B cell (primary cell): ENCODE measurements around the gene PYURF. TPM values are rescaled to one million over a fixed set of nuclear protein-coding genes. Genes with fewer than 3 reads are reported as not detected.

Experiments
- ATAC-seq: fragments of 200-7000 bp; cut with Tn5 transposase; one replicate; pipeline ENCODE4 v1.10.0; 2021; ENCODE audit warnings: low read depth, mild to moderate bottlenecking, moderate number of reproducible peaks, moderate library complexity
- CTCF ChIA-PET: fragments of 350-600 bp; sonication (Branson Sonifier 250); formaldehyde crosslinking; loops from one replicate; lab custom pipeline; 2021; ENCODE audit warnings: antibody characterized with exemption, inconsistent platforms; lab: Charles Lee
- POLR2A ChIA-PET: fragments of 350-600 bp; sonication (Branson Sonifier 250); formaldehyde crosslinking; loops from one replicate; lab custom pipeline; 2021; ENCODE audit warnings: antibody characterized with exemption; lab: Charles Lee
- DNase-seq: peaks from one replicate; pipeline ENCODE4 v3.0.0; 2013
- H2AFZ ChIP-seq: 2 replicates; pipeline ENCODE4 v1.6.1; 2012; ENCODE audit warnings: mild to moderate bottlenecking, low read depth, low read length; ENCODE audit not compliant: insufficient read depth, poor library complexity, severe bottlenecking
- H3K27ac ChIP-seq, 2 donors: 1 replicate in 1 of 2; 2 replicates in 1 of 2; pipeline ENCODE4 v1.5.1; 2012 to 2013; ENCODE audit warnings: low read length in 2 of 2, mild to moderate bottlenecking in 2 of 2, moderate library complexity in 1 of 2
- H3K27me3 ChIP-seq, 4 experiments: fragments of 200-600 bp in 1 of 4; sonication (generic) in 1 of 4; replicated peaks in 1 of 4; 1 replicate in 2 of 4; 2 replicates in 2 of 4; pipeline versions ENCODE4 v1.6.1 to v1.7.0; 2013 to 2016; ENCODE audit warnings: low read length in 3 of 4, mild to moderate bottlenecking in 2 of 4, mixed read lengths in 1 of 4, moderate library complexity in 1 of 4; ENCODE audit not compliant: insufficient read depth in 4 of 4, control insufficient read depth in 3 of 4; ENCODE audit errors: control extremely low read depth in 1 of 4
- H3K36me3 ChIP-seq, 2 experiments: replicated peaks in 1 of 2; 1 replicate in 1 of 2; 2 replicates in 1 of 2; pipeline versions ENCODE4 v1.6.1 to v1.7.1; 2013; ENCODE audit warnings: low read length in 1 of 2; ENCODE audit not compliant: insufficient read depth in 2 of 2, control insufficient read depth in 1 of 2; ENCODE audit errors: control extremely low read depth in 1 of 2, extremely low read depth in 1 of 2
- H3K4me1 ChIP-seq, 2 donors: fragments of 200-600 bp in 1 of 2; sonication (generic) in 1 of 2; 1 replicate in 1 of 2; 2 replicates in 1 of 2; pipeline versions ENCODE4 v1.5.1 to v1.6.1; 2013 to 2017; ENCODE audit warnings: low read length in 2 of 2; ENCODE audit not compliant: control insufficient read depth in 2 of 2, insufficient read depth in 2 of 2
- H3K4me2 ChIP-seq: replicated peaks from 2 replicates; pipeline ENCODE3; 2012; ENCODE audit warnings: mild to moderate bottlenecking, low read depth, low read length; ENCODE audit not compliant: poor library complexity, severe bottlenecking
- H3K4me3 ChIP-seq, 5 experiments: fragments of 200-600 bp in 1 of 5; sonication (generic) in 1 of 5; 1 replicate in 3 of 5; 2 replicates in 2 of 5; pipeline versions ENCODE4 v1.5.1 to v1.7.0; 2011 to 2016; ENCODE audit warnings: low read length in 4 of 5, mild to moderate bottlenecking in 4 of 5, low read depth in 2 of 5, control low read depth in 1 of 5, moderate library complexity in 1 of 5; ENCODE audit not compliant: insufficient read depth in 1 of 5; ENCODE audit errors: control extremely low read depth in 1 of 5, extremely low read depth in 1 of 5
- H3K79me2 ChIP-seq: fragments of 200-600 bp; sonication (generic); one replicate; pipeline ENCODE4 v1.6.0; 2016; ENCODE audit warnings: low read length; ENCODE audit not compliant: control insufficient read depth, insufficient read depth
- H3K9ac ChIP-seq: fragments of 200-600 bp; sonication (generic); 2 replicates; pipeline ENCODE4 v1.6.1; 2017; ENCODE audit warnings: mild to moderate bottlenecking, low read length, moderate library complexity
- H3K9me3 ChIP-seq, 3 donors: one replicate each; pipeline versions ENCODE4 v1.6.1 to v1.7.1; 2013; ENCODE audit warnings: low read length in 2 of 3; ENCODE audit not compliant: control insufficient read depth in 2 of 3, insufficient read depth in 1 of 3; ENCODE audit errors: control extremely low read depth in 1 of 3
- H4K20me1 ChIP-seq: 2 replicates; pipeline ENCODE4 v1.6.0; 2012; ENCODE audit warnings: mild to moderate bottlenecking, low read length; ENCODE audit not compliant: insufficient read depth, control insufficient read depth, poor library complexity, severe bottlenecking
- H3K27ac Mint-ChIP-seq: one replicate; pipeline ENCODE4 v1.8.0; 2021; ENCODE audit warnings: mixed read lengths
- H3K27me3 Mint-ChIP-seq: one replicate; pipeline ENCODE4 v1.8.0; 2021; ENCODE audit warnings: mixed read lengths
- H3K4me1 Mint-ChIP-seq: one replicate; pipeline ENCODE4 v1.8.0; 2021; ENCODE audit warnings: mixed read lengths
- H3K4me3 Mint-ChIP-seq: one replicate; pipeline ENCODE4 v1.8.0; 2021; ENCODE audit warnings: mixed read lengths
- H3K9me3 Mint-ChIP-seq: one replicate; pipeline ENCODE4 v1.8.0; 2022; ENCODE audit warnings: mixed read lengths; ENCODE audit not compliant: insufficient read depth
- CTCF ChIP-seq: fragments of 200-600 bp; IDR thresholded peaks from one replicate; pipeline ENCODE4 v1.8.0; 2022; ENCODE audit warnings: antibody characterized with exemption, mild to moderate bottlenecking
- EZH2 ChIP-seq: IDR thresholded peaks from 2 replicates; pipeline ENCODE4 v1.6.1; 2012; ENCODE audit warnings: borderline replicate concordance, low read depth, mild to moderate bottlenecking, moderate library complexity, low read length; ENCODE audit not compliant: insufficient read depth, poor library complexity, severe bottlenecking
- WGBS: methylation state at CpG from one replicate; pipeline ENCODE4 v1.1.5; 2013; ENCODE audit warnings: missing lambda C conversion rate; ENCODE audit not compliant: insufficient coverage; 5-methylcytosine and 5-hydroxymethylcytosine counted together
- intact Hi-C: fragments of 100-400 bp; cut with micrococcal nuclease; formaldehyde crosslinking; loops from one replicate; pipeline ENCODE4 v1.10.0; 2022
- polyA plus RNA-seq: library from polyadenylated mRNA; depleted of rRNA; stranded (reverse); fragments of >200 nt; gene quantifications from 2 replicates; pipeline ENCODE4 v1.2.3, GENCODE V29; 2012
- total RNA-seq, 2 donors: library from RNA; stranded (reverse); fragments of 120-200 nt in 1 of 2; gene quantifications; 1 replicate in 1 of 2; 2 replicates in 1 of 2; pipeline versions ENCODE4 v1.2.3 to v1.2.4, GENCODE V29; 2013 to 2022

The PYURF gene
- total and polyA plus RNA-seq, 2 donors (not counting 1 experiment from before 2014, with no cell fraction given) = 14.9 to 38.1 TPM

- Histone ChIP-seq H3K4me1 (no peaks in the 10 kb centered on the region), H4K20me1 (no peaks in the 10 kb centered on the region), H3K36me3 (no peaks in the 10 kb centered on the region), H3K79me2 (no peaks in the 10 kb centered on the region), H3K4me2 (no peak overlapping the region), H3K27me3 (no peaks in the 10 kb centered on the region), H3K9me3 (no peaks in the 10 kb centered on the region), H3K27ac (no peak overlapping the region), H3K9ac (no peak overlapping the region), H3K4me3 (no peak overlapping the region), H2AFZ (no peak overlapping the region)
- ATAC-seq (no peak), DNase-seq (no peak)
- no peaks in the 10 kb centered on the region for H3K9me3 Mint-ChIP-seq
- H3K4me3 Mint-ChIP-seq = no peak overlapping the region
- intact Hi-C loops = no loop called here
- 81% methylated on average over 2 of the region's 3 CpGs for WGBS
- ChIA-PET CTCF (interaction anchor here (1.4 to 3.0 kb wide), 2 partner anchors 312 to 492 kb away, joined by 3 to 12 read pairs; no protein-coding TSS in a partner anchor), POLR2A (no interaction called here)
- peaks cover 3% of the 10 kb centered on the region for H3K27me3 Mint-ChIP-seq
- H3K27ac Mint-ChIP-seq = no peak overlapping the region
- no peak for TF ChIP-seq EZH2
- no peak for TF ChIP-seq CTCF
- peaks cover 5% of the 10 kb centered on the region for H3K4me1 Mint-ChIP-seq
Measured at GRCh38 chr4:88531549-88531948, 8.0 kb upstream of the PYURF start.

DNA sequence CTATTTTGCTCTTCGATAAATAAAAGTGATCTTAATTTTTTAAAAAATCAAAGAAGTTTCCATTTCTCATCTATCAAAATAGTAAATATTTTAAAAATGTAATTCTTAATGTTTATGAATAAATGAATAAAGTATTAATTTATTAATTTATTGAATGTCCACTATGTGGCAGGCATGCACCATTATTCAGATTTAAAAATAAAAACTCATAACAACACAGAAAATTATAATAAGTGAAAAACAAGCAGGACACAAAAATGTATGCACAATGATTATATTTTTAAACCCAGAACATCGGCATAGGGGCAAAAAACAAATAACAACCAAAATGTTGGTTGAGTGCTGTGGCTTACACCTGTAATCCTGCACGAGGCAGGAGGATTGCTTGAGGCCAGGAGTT, 5.3 kb upstream of the PYURF start:
- no peak overlapping the region for H3K27ac Mint-ChIP-seq
- no peak overlapping the region for H2AFZ ChIP-seq
- H3K9me3 ChIP-seq = no peaks in the 10 kb centered on the region
- no peak overlapping the region for H3K4me2 ChIP-seq
- no peaks in the 10 kb centered on the region for H3K27me3 ChIP-seq
- ChIA-PET CTCF (interaction anchor here (1.0 to 5.2 kb wide), 4 partner anchors 131 to 495 kb away, joined by 3 to 54 read pairs (median 8); no protein-coding TSS in a partner anchor), POLR2A (no interaction called here)
- peaks cover 4 to 8% of the 10 kb centered on the region in 2 donors for H3K4me1 ChIP-seq
- no peaks in the 10 kb centered on the region for H3K9me3 Mint-ChIP-seq
- H4K20me1 ChIP-seq = no peaks in the 10 kb centered on the region
- H3K4me3 ChIP-seq = no peak overlapping the region
- no peak overlapping the region for H3K9ac ChIP-seq
- no peak overlapping the region for H3K4me3 Mint-ChIP-seq
- TF ChIP-seq CTCF = no peak
- TF ChIP-seq EZH2 = no peak
- 100% methylated on average over 1 of the region's 3 CpGs for WGBS
- no peaks in the 10 kb centered on the region for H3K79me2 ChIP-seq
- no peak overlapping the region for H3K27ac ChIP-seq
- peaks cover 7% of the 10 kb centered on the region for H3K4me1 Mint-ChIP-seq
- no peak for ATAC-seq
- intact Hi-C loops = no loop called here
- no peaks in the 10 kb centered on the region for H3K36me3 ChIP-seq
- H3K27me3 Mint-ChIP-seq = no peaks in the 10 kb centered on the region
- no peak for DNase-seq
